GM18519 (cell line): ENCODE data around the gene UBE3A.
"Not testable (repeated sequence)": the region's sequence is repeated elsewhere in the genome, so short reads cannot be mapped to it uniquely, and the experiment has no call there.

Experiments
- ATAC-seq: cut with Tn5 transposase; IDR thresholded peaks from one replicate; pipeline ENCODE4 v1.9.1; 2021; ENCODE audit warnings: mild to moderate bottlenecking, moderate library complexity; ENCODE audit not compliant: unreplicated experiment, low FRiP score

The UBE3A gene

GRCh38 chr15:25439369-25439836 lies 579 bp upstream of the UBE3A start:
- no peak for ATAC-seq

GRCh38 chr15:25437777-25438600 lies 835 bp downstream of the UBE3A start:
- ATAC-seq = peak; percentile 34

- no peak for ATAC-seq
These were observed 2.1 kb downstream of the UBE3A start for GRCh38 chr15:25436707-25437106.

GRCh38 chr15:25435474-25436243 lies 3.2 kb downstream of the UBE3A start:
- no peak for ATAC-seq

GRCh38 chr15:25433118-25433865 lies 5.5 kb downstream of the UBE3A start:
- ATAC-seq = no peak

GRCh38 chr15:25431836-25432561 lies 6.8 kb downstream of the UBE3A start:
- ATAC-seq = no peak

GRCh38 chr15:25427861-25428260 lies 11.0 kb downstream of the UBE3A start:
- ATAC-seq = no peak

- ATAC-seq = no peak
These were observed 11.8 kb downstream of the UBE3A start for GRCh38 chr15:25426896-25427610.

GRCh38 chr15:25424073-25424472 lies 14.8 kb downstream of the UBE3A start:
- ATAC-seq = no peak

GRCh38 chr15:25422021-25422420 lies 16.8 kb downstream of the UBE3A start:
- no peak for ATAC-seq

GRCh38 chr15:25418202-25418601 lies 20.6 kb downstream of the UBE3A start:
- no peak for ATAC-seq

GRCh38 chr15:25417604-25418003 lies 21.2 kb downstream of the UBE3A start:
- no peak for ATAC-seq

- ATAC-seq = peak; percentile 51
These were observed 22.1 kb downstream of the UBE3A start for GRCh38 chr15:25416693-25417092.

- no peak for ATAC-seq
These were observed 23.1 kb downstream of the UBE3A start for GRCh38 chr15:25415707-25416106.

GRCh38 chr15:25415217-25415616 lies 23.6 kb downstream of the UBE3A start:
- no peak for ATAC-seq

GRCh38 chr15:25410649-25411048 lies 28.2 kb downstream of the UBE3A start:
- ATAC-seq = no peak

- not testable (repeated sequence) for ATAC-seq
These were observed 29.1 kb downstream of the UBE3A start for GRCh38 chr15:25409731-25410130.

GRCh38 chr15:25408929-25409328 lies 29.9 kb downstream of the UBE3A start:
- ATAC-seq = no peak

- no peak for ATAC-seq
These were observed 30.4 kb downstream of the UBE3A start for GRCh38 chr15:25408428-25408827.

- ATAC-seq = no peak
These were observed 30.9 kb downstream of the UBE3A start for GRCh38 chr15:25407950-25408349.
